Measurements from ENCODE around the gene SMU1.

The SMU1 gene

DNA sequence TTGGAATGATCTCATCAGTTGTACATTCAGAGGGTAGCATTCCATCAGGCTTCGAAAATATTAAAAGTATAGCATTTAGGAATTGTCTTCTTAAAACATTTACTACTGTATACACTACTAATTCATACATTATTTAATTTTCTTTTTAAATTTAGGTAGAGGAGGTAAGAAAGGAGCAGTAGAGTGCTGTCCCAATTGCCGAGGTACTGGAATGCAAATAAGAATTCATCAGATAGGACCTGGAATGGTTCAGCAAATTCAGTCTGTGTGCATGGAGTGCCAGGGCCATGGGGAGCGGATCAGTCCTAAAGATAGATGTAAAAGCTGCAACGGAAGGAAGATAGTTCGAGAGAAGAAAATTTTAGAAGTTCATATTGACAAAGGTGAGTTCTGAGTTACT, 46.2 kb downstream of the SMU1 start:
- H3K9me3 ChIP-seq (ENCODE audit: insufficient read depth, low read length): no peaks in the 10 kb centered on the region
- H3K4me2 ChIP-seq (ENCODE audit: low read depth, low read length, poor library complexity, severe bottlenecking): no peak overlapping the region
- no peak overlapping the region for H3K27ac ChIP-seq (ENCODE audit: low read depth, low read length)
- no peak overlapping the region for H3K9ac ChIP-seq (ENCODE audit: low read length)
- H2AFZ ChIP-seq (ENCODE audit: low read depth, low read length, severe bottlenecking): no peak overlapping the region
- H3K27me3 ChIP-seq (ENCODE audit: low read length): no peaks in the 10 kb centered on the region
- peaks cover 92% of the 10 kb centered on the region for H3K79me2 ChIP-seq (ENCODE audit: insufficient read depth, low read length)
- no peak overlapping the region for H3K4me3 ChIP-seq (ENCODE audit: insufficient read depth, low read length, poor library complexity, severe bottlenecking)
- H3K9me2 ChIP-seq (replicated peaks; ENCODE audit: insufficient read depth, low read length): no peaks in the 10 kb centered on the region
- peaks cover 28% of the 10 kb centered on the region for H3F3A ChIP-seq (ENCODE audit: insufficient read depth)
- TF ChIP-seq EZH2phosphoT487 (conservative IDR thresholded peaks at IDR 0.05; ENCODE audit: low read length): no peak
- TF ChIP-seq, protein P1, sequence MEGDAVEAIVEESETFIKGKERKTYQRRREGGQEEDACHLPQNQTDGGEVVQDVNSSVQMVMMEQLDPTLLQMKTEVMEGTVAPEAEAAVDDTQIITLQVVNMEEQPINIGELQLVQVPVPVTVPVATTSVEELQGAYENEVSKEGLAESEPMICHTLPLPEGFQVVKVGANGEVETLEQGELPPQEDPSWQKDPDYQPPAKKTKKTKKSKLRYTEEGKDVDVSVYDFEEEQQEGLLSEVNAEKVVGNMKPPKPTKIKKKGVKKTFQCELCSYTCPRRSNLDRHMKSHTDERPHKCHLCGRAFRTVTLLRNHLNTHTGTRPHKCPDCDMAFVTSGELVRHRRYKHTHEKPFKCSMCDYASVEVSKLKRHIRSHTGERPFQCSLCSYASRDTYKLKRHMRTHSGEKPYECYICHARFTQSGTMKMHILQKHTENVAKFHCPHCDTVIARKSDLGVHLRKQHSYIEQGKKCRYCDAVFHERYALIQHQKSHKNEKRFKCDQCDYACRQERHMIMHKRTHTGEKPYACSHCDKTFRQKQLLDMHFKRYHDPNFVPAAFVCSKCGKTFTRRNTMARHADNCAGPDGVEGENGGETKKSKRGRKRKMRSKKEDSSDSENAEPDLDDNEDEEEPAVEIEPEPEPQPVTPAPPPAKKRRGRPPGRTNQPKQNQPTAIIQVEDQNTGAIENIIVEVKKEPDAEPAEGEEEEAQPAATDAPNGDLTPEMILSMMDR (IDR thresholded peaks at IDR 0.05; ENCODE audit: insufficient read depth, low read length, poor library complexity, severe bottlenecking): no peak
- peaks cover 60% of the 10 kb centered on the region for H4K20me1 ChIP-seq (ENCODE audit: low read depth, low read length)
- peaks cover 71% of the 10 kb centered on the region for H3K36me3 ChIP-seq (ENCODE audit: low read length)

GRCh38 chr9:33029231-33029786, 47.2 kb downstream of the SMU1 start:
- peak overlapping the region; percentile 30 for H3K4me2 ChIP-seq (ENCODE audit: low read depth, low read length, poor library complexity, severe bottlenecking)
- H3K9me3 ChIP-seq (ENCODE audit: insufficient read depth, low read length): no peaks in the 10 kb centered on the region
- H3K9me2 ChIP-seq (replicated peaks; ENCODE audit: insufficient read depth, low read length): no peaks in the 10 kb centered on the region
- peaks cover 24% of the 10 kb centered on the region for H3F3A ChIP-seq (ENCODE audit: insufficient read depth)
- peaks cover 55% of the 10 kb centered on the region for H4K20me1 ChIP-seq (ENCODE audit: low read depth, low read length)
- H3K36me3 ChIP-seq (ENCODE audit: low read length): peaks cover 63% of the 10 kb centered on the region
- H3K27me3 ChIP-seq (ENCODE audit: low read length): no peaks in the 10 kb centered on the region
- no peak for TF ChIP-seq EZH2phosphoT487 (conservative IDR thresholded peaks at IDR 0.05; ENCODE audit: low read length)
- TF ChIP-seq, protein P1 (IDR thresholded peaks at IDR 0.05; ENCODE audit: insufficient read depth, low read length, poor library complexity, severe bottlenecking): no peak
- H3K9ac ChIP-seq (ENCODE audit: low read length): no peak overlapping the region
- no peak overlapping the region for H3K4me3 ChIP-seq (ENCODE audit: insufficient read depth, low read length, poor library complexity, severe bottlenecking)
- H2AFZ ChIP-seq (ENCODE audit: low read depth, low read length, severe bottlenecking): no peak overlapping the region
- peaks cover 95% of the 10 kb centered on the region for H3K79me2 ChIP-seq (ENCODE audit: insufficient read depth, low read length)
- H3K27ac ChIP-seq (ENCODE audit: low read depth, low read length): no peak overlapping the region

DNA sequence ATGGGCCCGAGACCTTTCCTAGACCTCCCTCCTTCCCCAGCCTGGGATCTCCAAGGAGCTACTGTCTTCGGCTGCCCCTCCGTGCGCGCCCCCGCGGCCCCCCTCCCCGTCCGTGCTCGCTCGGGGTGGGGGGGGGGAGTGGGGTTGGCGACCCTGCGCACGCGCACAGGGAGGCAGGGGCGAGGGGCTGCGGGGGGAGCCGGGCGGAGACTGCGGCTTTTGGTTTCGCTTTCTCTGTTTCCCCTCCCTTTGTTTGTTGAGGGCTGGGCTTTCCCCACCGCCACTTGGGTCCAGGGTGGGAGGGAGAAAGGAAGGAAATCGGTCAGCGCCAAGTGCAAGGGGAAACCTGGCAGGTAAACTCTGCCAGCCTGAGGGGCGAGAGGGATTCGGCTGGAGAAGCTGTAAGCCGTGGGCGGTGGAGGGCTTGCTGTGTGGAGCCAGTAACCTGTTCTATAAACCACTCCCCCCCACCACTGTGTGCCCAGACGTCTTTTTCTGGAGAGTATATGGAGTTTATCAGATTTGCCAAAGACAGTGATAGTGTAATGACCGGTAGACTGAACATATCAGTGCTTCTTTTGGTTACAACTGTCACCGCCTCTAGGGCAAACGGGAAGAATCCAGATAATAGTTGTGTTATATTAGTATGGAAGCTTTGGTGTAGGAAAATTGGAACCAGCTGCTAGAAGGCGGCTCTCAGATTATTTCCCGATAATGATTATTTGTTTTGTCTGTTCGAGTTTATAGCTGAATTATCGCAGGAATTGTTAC, 50.7 kb downstream of the SMU1 start:
- H3K9ac ChIP-seq (ENCODE audit: low read length): peak overlapping the region; percentile 98
- no peaks in the 10 kb centered on the region for H3K9me3 ChIP-seq (ENCODE audit: insufficient read depth, low read length)
- H3K27me3 ChIP-seq (ENCODE audit: low read length): no peaks in the 10 kb centered on the region
- peaks cover 96% of the 10 kb centered on the region for H3K79me2 ChIP-seq (ENCODE audit: insufficient read depth, low read length)
- H3K27ac ChIP-seq (ENCODE audit: low read depth, low read length): peak overlapping the region; percentile 80
- H2AFZ ChIP-seq (ENCODE audit: low read depth, low read length, severe bottlenecking): no peak overlapping the region
- peaks cover 29% of the 10 kb centered on the region for H3F3A ChIP-seq (ENCODE audit: insufficient read depth)
- peak overlapping the region; percentile 100 for H3K4me3 ChIP-seq (ENCODE audit: insufficient read depth, low read length, poor library complexity, severe bottlenecking)
- peaks cover 32% of the 10 kb centered on the region; the same call in 1 of the 2 replicates for H4K20me1 ChIP-seq (ENCODE audit: low read depth, low read length)
- peaks cover 39% of the 10 kb centered on the region for H3K36me3 ChIP-seq (ENCODE audit: low read length)
- no peaks in the 10 kb centered on the region for H3K9me2 ChIP-seq (replicated peaks; ENCODE audit: insufficient read depth, low read length)
- H3K4me2 ChIP-seq (ENCODE audit: low read depth, low read length, poor library complexity, severe bottlenecking): peak overlapping the region; percentile 64
- TF ChIP-seq EZH2phosphoT487 (conservative IDR thresholded peaks at IDR 0.05; ENCODE audit: low read length): no peak
- TF ChIP-seq, protein P1 (IDR thresholded peaks at IDR 0.05; ENCODE audit: insufficient read depth, low read length, poor library complexity, severe bottlenecking): no peak

Measured in SU-DHL-6 (cell line).